ENCODE measurements around the gene NLGN1.

Gene NLGN1

GRCh38 chr3:173632945-173633344, 235.4 kb downstream of the NLGN1 start:
- no peak for DNase-seq

GRCh38 chr3:173635826-173636225, 238.3 kb downstream of the NLGN1 start:
- DNase-seq, result no peak

DNA sequence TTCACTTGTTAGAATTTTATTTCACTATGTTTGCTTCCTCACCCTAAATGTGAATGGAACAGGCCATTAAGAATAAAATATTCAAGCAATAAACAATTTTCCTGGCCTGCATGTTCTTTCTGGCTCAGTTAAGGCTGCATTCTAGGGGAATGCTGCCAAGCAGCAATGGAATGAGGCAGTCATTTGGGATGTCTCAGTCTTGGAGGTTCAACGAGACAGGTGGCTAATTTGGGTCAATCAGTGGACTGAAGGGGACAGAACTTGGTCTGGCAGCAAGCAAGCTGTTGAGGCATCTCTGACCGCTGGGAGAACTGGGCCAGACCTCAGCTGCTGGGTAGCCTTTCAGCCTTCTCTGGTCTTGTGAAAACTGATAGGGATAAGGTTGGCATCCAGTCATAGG, 241.6 kb downstream of the NLGN1 start:
- DNase-seq, result no peak

DNA sequence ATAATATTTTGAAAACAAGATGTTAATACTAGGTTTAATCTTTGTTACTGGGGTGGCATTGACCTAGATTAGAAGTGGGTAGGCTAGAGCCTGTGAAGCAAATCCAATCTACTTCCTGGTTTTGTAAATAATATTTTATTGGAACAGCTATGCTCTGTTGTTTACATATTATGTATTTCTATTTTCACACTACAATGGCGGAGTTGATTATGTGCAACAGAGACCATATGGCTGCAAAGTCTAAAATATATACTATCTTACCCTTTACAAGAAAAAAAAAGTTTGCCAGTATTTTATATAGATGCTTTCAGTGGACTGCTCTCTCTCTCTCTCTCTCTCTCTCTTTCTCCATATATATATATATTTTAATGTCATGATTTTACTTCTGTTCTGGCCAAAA, 244.2 kb downstream of the NLGN1 start:
- no peak for DNase-seq

DNA sequence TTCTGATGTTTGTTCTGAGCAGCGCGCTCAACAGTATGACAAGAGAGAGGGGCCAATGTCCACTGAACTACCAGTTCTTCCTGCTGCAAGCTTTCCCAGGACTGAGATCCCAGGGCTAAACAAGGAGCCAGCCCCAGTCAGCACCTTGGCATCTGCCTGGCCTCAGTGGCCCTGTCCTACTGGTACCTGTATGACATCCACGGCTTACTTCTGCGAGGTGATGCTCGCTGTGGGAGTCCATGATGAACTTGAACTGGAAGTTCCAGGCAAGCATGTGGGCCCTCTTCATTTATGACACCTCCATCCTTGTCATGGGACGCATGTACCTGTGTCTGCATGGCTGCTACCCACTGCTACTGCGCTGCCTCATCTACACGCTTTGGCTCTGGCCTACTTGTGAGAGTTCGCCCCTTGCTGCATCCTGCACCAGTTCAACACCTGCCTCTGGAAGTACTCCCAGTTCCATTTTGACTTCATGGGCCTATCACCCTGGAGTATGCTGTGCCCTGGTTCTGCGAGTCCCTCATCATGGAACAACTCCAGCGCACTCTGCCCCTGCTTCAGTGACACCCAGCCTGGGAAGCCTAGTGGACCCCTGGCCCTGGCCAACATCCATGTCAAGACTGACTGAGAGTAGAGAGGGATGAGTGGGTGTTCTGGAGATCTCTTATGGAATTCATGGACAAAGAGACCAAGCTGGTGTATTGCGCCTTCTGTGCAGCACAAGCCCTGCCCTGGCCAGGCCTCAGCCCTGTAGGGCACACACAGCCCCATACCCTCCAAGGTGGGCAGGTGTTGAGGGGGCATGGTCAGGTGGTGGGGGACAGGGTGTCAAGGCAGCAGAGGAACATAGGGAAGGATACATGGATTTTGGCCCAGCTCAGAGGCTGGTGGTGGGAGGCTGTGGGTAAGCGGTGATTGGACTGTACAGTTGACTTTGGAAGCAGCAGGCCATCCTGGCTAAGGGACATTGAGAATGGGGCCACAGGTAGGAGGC, 246.8 kb downstream of the NLGN1 start:
- DNase-seq, result no peak

DNA sequence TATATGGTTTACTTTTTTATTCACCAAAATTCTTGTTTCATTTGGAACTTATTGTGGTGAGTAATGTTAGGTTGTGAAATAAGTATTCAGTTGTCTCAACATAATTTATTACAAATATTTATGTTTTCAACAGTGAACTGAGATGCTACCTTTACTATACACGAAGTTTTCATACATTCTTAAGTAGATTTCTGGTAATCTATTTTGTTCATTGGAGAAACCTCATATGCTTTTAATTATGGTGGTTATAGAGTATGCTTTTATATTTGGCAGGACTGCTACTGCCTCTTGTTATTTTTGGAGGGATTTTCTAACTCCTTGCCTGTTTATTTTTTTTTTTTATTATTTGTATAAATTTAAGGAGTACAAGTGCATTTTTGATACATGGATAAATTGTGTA, 253.1 kb downstream of the NLGN1 start:
- no peak for DNase-seq

DNA sequence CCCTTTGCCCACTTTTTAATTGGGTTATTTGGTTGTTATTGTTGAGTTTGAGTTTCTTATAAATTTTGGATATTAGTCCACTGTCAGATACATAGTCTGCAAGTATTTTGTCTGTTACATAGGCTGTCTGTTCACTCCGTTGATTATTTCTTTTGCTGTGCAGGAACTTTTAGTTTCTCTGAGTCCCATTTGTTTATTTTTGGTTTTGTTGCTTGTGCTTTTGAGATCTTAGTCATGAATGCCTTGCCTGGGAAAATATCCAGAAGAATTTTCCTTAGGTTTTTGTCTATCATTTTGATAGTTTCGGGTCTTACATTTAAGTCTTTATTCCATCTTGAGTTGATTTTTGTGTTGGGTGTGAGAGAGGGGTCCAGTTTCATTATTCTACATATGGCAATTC, 254.5 kb downstream of the NLGN1 start:
- no peak for DNase-seq

DNA sequence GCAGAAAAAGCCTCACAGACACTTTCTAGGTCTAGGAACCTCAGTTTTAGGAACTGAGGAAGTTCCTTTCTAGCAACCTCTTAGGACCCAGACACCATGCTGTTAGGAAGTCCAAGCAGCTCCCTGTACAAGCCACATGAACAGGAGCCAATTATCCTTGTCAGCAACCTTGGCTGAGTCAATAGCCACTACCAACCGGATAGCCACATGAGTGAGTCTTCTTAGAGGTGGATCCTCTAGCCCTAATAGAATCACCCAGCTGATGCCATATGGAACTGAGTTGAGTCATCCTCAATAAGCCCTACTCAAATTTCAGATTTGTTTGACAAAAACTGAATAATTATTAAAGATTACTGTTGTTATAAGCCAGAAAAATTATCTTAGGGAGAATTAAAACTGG, 256.2 kb downstream of the NLGN1 start:
- no peak for DNase-seq

GRCh38 chr3:173659972-173660371, 262.4 kb downstream of the NLGN1 start:
- DNase-seq, result peak in 1 of 51 donors; percentile 17

DNA sequence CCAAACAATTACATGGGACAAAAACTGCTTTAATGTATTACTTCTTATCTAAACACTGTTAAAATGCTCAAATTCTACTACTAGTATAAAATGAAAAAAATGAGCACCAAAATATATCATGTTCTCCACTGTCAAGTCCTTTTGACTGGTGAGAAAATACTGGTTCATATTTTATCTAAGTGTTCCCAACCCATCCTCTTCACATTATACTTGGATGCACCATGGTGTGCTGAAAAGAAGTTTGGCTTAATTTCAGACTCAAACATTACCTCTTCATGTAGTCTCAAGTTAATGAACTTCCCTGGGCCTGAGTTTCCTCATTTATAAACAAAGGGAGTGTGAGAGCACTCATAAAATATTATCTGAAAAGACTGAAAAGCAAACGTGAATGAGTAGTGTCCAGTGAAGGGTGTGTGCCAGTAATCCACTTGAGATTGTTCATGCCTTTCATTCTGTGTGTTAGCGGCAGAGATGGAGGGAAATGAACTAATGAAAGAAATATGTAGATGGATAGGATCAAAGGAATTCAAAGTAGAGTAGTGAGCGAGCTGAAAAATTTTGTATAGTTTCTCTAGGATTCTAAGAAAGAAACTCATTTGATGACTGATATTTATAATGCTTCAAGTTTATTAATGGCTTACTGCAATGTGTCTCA, 263.2 kb downstream of the NLGN1 start:
- DNase-seq, result no peak

DNA sequence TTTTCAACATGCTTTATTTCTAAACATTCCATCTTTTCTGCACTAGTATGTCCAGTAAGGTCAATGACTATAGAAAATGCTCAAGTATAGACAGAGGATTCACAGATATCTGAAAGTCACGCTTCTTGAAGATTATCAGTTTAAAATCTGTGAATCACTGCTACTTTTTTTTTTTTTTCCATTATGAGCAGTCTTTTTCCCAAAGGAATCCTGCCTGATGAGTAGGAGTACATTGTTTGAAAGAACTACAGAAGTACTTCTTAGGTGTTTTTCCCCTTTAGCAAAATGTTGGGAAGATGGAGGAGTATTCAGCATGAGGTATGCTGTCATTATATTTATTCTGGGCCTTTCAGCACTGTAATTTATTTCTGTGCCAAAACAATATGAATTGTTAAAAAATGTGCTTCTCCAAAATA, 266.2 kb downstream of the NLGN1 start:
- DNase-seq, result peak in 1 of 51 donors; percentile 21

DNA sequence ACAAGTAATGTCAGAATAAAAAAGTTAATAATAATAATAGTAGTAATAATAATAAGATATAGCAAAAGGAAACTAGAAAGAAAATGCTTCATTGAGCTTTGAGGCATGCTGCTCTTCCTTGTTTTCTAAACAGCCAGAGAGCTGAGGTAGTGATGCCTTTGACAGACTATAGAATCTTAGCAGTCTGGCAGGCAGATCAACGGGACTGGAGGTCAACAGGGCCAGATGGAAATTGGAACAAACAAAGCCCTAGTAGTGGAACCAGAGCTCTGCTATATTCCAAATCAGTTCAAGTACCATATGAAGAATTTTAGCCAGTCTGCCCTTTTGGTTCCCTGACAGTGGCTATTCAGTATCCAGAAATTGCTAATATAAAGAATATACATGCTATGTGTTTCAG, 278.6 kb downstream of the NLGN1 start:
- no peak for DNase-seq

- DNase-seq, result no peak
Observed at GRCh38 chr3:173681188-173681678, 283.7 kb downstream of the NLGN1 start.

GRCh38 chr3:173685456-173685855, 287.9 kb downstream of the NLGN1 start:
- DNase-seq, result no peak

GRCh38 chr3:173688216-173688842, 290.8 kb downstream of the NLGN1 start:
- DNase-seq, result no peak

DNA sequence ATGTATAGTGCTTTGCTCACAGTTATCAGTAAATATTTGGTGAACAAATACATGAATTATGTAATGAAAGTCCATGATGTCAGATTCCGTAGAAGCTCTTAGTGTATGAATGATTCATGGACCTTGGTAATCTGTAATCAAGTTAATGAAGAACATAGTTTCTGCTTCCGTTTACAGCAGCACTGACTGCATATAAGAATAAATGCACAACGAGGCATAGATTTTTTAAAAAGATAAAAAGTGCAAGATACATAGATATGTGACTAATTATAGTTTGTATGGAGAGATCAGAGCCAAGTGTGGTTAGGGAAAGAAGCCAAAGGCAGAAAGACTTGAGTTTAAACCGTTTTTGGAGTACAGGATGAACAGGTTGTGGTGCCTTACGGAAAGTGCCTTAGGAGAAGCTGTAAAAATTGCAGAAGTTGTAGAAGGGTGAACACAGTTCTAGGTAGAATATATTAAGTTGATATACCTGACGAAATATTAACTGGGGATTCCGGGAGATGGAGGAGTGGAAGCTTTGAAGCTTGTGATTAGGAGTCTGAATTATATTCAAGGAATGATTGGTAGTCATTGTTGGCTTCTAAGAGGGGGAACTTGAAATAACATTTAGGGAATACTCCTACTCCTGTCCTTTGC, 293.1 kb downstream of the NLGN1 start:
- no peak for DNase-seq

DNA sequence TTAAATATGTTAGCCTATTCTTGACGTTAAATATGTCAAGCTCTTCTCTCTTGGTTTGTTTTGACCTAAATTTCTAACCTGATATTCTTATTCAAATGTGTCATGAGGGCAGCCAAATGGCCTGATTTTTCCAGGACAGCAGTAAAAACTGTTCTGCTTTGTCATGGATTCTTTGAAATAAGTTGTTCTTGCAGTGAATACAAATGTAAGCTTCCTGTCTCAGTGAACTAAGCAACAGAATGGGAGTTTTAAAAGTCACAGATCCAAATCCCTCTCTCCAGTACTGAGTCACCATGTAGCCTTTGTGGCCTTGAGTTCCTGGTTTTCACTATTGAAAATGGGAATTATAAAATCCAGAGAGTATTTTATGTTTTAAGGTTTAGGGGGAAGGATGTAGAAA, 301.8 kb downstream of the NLGN1 start:
- DNase-seq, result no peak

GRCh38 chr3:173700336-173700735, 302.8 kb downstream of the NLGN1 start:
- no peak for DNase-seq

GRCh38 chr3:173702561-173702960, 305.0 kb downstream of the NLGN1 start:
- DNase-seq, result no peak

DNA sequence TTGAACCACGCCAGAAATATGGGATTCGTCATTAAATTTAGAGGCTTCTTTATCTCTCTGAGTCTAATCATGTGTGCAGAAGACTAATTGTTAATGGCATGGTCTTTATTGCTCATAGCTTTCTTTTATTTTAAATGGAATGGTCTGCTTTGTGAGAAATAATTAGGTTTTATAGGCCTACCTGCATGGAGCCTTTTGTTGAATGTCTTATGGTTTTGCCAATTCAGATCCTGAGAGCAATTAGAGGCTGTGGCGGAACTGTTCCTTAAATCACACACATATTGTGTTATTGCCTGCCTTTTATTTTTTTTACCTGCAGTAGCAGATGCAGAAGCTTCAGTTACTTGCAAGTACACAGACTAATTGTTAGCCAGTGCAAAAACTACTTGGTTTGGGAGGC, 306.2 kb downstream of the NLGN1 start:
- DNase-seq, result no peak

GRCh38 chr3:173706630-173707029, 309.1 kb downstream of the NLGN1 start:
- DNase-seq, result no peak

DNA sequence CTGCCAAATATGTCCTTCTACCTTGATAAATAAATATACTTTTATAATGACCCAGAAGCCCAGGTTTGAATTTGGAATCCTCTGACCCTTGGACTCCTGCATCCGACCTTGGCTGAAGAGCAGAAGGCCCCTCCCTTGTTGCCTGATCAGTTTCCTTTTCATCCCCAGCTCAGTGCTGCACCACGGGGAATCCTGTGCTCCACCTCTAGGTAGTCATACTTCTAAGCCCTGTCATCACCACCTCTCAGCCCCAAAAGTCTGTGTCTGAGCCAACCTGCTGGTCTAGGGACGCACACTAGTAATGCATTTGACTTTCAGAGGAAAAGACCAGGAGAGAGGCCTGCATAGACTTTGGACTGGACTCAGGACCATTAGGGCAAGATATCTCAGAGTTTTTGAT, 310.6 kb downstream of the NLGN1 start:
- no peak for DNase-seq

Measured in hypothalamus (tissue), 51 donors.